HG03571 (cell line): ENCODE measurements around the gene ADAMTSL4.

ENCODE experiments used
- ATAC-seq: cut with Tn5 transposase; IDR thresholded peaks from one replicate; pipeline ENCODE4 v1.9.1; 2021; ENCODE audit not compliant: unreplicated experiment

Gene ADAMTSL4

GRCh38 chr1:150548632-150549495 lies at the start of gene ADAMTSL4:
Gene ADAMTSL4 (plus strand): TSS chr1:150549408. CDS start chr1:150552289, 2,881 bp downstream.
- no peak for ATAC-seq

- ATAC-seq: no peak
These were observed 43.8 kb upstream of the ADAMTSL4 start for GRCh38 chr1:150505431-150505830.

GRCh38 chr1:150507912-150508864 lies 41.0 kb upstream of the ADAMTSL4 start, which contains the start of gene ECM1:
Gene ECM1 (plus strand): TSS chr1:150508109. CDS start chr1:150508210, 101 bp downstream.
- ATAC-seq: no peak

GRCh38 chr1:150508982-150509381 lies 40.2 kb upstream of the ADAMTSL4 start:
- no peak for ATAC-seq

- ATAC-seq: no peak
These were observed 37.7 kb upstream of the ADAMTSL4 start for GRCh38 chr1:150511551-150511950.

GRCh38 chr1:150511985-150512660 lies 37.1 kb upstream of the ADAMTSL4 start:
- ATAC-seq: no peak

GRCh38 chr1:150512846-150513245 lies 36.4 kb upstream of the ADAMTSL4 start:
- no peak for ATAC-seq

- ATAC-seq: no peak
These were observed 35.8 kb upstream of the ADAMTSL4 start for GRCh38 chr1:150513351-150513791.

- no peak for ATAC-seq
These were observed 34.9 kb upstream of the ADAMTSL4 start for GRCh38 chr1:150514260-150514659.

- ATAC-seq: peak; percentile 5
These were observed 34.3 kb upstream of the ADAMTSL4 start for GRCh38 chr1:150514913-150515327.

- ATAC-seq: peak; percentile 96
These were observed 33.7 kb upstream of the ADAMTSL4 start, which contains the start of gene FALEC for GRCh38 chr1:150515328-150516049. Gene FALEC (plus strand): TSS chr1:150515752.

- ATAC-seq: no peak
These were observed 33.1 kb upstream of the ADAMTSL4 start for GRCh38 chr1:150516050-150516591.

- no peak for ATAC-seq
These were observed 32.6 kb upstream of the ADAMTSL4 start for GRCh38 chr1:150516616-150517015.

GRCh38 chr1:150521196-150521968 lies 27.8 kb upstream of the ADAMTSL4 start:
- ATAC-seq: no peak

GRCh38 chr1:150525348-150525747 lies 23.9 kb upstream of the ADAMTSL4 start:
- ATAC-seq: no peak

GRCh38 chr1:150528196-150528595 lies 21.0 kb upstream of the ADAMTSL4 start:
- no peak for ATAC-seq

- ATAC-seq: no peak
These were observed 20.2 kb upstream of the ADAMTSL4 start for GRCh38 chr1:150529017-150529416.

GRCh38 chr1:150530491-150531159 lies 18.6 kb upstream of the ADAMTSL4 start:
- no peak for ATAC-seq
